HG03108 (cell line): ENCODE measurements around the gene ALDH1A3.

ENCODE experiments used
- ATAC-seq: cut with Tn5 transposase; IDR thresholded peaks from one replicate; pipeline ENCODE4 v1.9.1; 2021; ENCODE audit warnings: moderate library complexity; ENCODE audit not compliant: unreplicated experiment

ALDH1A3 gene

GRCh38 chr15:100858294-100858693, 21.3 kb upstream of the ALDH1A3 start:
- ATAC-seq: no peak

DNA sequence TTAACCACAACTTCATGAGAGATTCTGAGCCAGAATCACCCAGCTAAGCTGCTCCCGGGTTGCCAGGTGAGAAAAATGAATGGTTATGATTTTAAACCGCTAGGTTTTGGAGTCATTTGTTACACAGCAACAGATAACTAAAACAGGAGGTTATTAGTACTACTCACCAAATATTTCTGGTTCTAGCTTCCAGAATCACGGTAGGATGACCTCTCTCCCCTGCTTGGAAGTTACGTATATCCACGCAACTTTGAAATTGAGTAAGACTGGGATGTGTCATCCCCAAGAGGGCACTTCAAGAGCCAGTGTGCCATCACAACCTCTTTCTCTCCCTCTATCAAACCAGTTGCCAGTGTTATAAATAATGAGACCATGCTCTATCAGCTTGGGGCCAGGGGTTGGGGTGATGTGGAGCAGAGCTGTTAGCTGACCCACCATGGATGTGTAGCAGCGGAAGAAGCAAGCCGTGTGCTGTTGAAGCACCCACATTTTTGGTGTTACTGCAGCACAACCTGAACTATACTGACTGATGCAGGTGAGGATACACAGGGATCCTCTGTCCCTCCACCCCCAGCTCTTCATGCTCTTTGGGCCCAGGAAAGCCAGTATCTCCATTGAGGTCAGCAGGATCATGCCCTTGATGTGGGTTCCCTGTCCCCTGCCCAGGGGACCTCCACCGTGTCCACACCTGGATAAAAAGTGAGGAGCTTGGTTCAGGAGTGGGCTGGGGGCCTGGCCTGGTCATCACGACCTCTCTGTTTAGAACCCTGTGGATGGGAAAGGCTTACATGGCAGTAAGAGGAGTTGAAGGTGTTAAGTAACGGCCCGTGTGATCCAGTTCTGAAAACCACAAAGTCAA, 19.4 kb upstream of the ALDH1A3 start:
- no peak for ATAC-seq

DNA sequence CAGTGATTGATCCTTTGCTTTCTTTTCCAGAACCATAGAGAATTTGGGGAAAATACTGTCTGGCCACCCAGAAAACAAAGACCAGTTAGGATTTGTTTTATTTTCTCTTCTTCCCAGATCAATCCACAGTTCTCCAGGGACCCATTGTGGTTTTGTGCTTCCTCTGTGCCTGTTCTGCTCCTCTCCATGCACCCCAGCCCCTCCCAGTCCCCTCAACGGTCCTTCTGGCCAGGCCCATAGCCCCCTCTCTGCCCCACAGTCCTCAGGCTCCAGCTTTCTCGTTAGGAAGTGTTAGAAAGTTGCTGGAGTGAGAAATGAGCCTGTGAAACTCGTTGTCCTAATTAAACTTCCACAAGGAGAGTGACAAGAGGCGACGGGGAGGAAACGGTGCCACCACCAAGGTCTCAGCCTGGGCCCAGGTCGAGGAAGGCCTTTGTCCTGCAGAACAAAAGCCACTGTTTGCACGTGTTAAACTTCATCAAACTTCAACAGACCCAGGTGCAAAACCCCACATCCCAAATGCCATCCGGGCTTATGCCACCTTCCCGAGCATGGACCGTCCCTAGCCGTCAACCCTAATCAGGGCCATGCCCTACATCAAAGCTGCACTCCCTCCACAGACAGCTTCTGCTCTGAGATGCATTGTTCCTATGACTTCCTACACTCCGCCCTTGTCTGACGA, 18.7 kb upstream of the ALDH1A3 start:
- no peak for ATAC-seq

- ATAC-seq: no peak
These were observed 18.1 kb upstream of the ALDH1A3 start for GRCh38 chr15:100861511-100861991.

DNA sequence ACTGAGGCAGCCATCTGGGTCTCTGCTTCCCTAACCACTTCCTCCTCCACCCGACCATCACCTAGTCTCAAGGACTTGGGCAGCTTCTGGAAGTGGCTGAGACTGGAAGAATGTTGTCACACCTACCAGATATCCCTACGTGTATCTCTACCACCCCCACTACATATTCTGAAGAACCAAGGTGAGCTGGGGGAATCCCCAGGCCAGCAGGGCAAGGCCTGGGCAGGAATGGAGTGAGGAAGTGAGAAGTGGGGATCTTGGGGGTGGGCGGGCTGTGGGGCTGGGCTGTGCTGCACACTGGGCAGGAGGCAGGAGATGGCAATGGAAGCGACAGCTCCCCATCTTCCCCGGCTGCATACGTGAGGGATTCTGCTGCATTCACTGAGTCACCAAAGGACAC, 17.5 kb upstream of the ALDH1A3 start:
- ATAC-seq: no peak

GRCh38 chr15:100863075-100863795, 16.4 kb upstream of the ALDH1A3 start:
- ATAC-seq: no peak

- no peak for ATAC-seq
These were observed 15.8 kb upstream of the ALDH1A3 start for GRCh38 chr15:100863796-100864267.

DNA sequence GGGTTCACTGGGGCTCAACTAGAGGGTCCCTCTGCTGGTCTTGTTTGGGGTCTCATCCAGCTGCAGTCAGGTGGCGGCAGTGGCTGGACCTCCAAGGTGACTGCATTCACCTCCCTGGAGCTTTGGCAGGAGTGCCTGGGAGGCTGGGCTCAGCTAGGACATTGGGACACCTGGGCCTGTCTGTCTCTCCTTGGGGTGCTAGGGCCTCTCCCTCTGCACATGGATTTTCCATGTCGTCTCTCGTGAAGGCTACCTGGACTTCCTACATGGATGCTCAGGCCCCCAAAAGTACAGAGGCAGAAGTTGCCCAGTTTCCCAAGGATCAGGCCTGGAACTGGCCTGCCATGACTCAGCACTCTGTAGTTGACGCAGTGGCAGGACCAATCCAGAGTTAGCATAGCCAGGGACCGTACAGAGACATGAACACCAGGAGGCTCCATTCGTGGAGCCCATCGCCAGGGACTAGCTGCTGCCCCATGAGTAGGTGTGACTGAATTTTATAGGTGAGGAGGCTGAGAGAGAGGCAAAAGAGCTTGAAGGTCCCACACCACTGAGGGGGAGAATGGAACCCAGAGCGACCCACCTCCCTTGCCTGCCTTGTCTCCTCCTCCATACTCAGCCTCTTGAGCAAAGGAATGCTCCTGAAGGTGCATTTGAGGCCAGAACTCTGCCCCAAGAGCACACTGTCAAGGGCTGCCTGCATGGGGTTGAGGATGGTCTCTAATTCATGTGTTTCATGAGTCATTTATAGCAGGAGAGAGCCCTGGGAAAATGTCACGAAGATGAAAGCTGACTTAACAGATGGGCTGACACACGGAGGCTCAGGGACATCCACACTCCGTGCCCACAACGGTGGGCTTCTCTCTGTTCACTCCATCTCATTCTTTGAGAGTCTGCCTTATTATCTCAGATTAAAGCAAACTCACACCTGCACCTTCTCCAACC, 13.0 kb upstream of the ALDH1A3 start:
- no peak for ATAC-seq

- no peak for ATAC-seq
These were observed 12.2 kb upstream of the ALDH1A3 start for GRCh38 chr15:100867433-100867832.

GRCh38 chr15:100869151-100869999, 10.3 kb upstream of the ALDH1A3 start:
- ATAC-seq: no peak

- ATAC-seq: no peak
These were observed 6.5 kb upstream of the ALDH1A3 start for GRCh38 chr15:100873029-100873677.

GRCh38 chr15:100875495-100875894, 4.1 kb upstream of the ALDH1A3 start:
- ATAC-seq: no peak

- no peak for ATAC-seq
These were observed 3.7 kb upstream of the ALDH1A3 start for GRCh38 chr15:100875976-100876375.

- ATAC-seq: no peak
These were observed 2.1 kb upstream of the ALDH1A3 start for GRCh38 chr15:100877551-100877950.

DNA sequence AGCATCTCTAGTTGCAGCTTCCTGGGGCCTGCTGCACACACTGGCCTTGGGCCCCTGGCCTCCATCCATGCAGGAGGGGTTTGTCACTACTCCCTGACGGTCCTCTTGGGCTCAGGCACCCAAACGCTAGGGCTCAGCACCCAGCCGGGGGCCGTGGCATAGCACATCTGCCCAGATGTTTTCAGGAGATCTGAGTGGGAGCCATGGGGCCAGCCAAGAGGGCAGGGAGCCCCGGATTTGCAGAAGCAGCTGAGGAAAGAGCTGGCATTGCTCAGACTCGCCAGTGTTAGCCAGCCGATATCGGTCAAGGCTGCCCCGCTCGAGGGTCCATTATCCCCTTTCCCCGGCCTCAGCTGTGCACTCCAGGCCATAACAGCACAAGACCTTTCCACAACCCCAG, 1.5 kb upstream of the ALDH1A3 start:
- no peak for ATAC-seq

GRCh38 chr15:100878648-100879047, 983 bp upstream of the ALDH1A3 start:
- ATAC-seq: no peak

DNA sequence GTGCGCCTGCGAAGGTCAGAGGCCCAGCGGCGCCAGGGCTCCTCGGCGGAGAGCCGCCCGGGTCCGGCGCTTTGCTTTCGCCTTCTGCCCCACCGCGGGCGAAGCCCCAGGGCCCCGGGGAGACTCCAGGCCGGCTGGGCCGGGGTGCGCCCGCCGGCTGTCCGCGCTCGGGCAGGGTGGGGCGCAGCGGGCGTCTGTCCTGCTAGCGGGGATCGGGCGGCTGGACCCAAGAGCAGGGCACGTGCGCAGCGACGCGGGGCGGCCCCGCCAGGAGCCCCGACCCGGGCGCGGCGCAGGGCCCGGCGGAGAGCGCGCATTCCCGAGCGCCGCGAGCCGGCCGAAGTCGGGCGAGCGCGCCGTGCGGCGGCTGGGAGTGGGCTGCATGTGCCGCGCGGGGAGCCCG, 569 bp upstream of the ALDH1A3 start:
- no peak for ATAC-seq

DNA sequence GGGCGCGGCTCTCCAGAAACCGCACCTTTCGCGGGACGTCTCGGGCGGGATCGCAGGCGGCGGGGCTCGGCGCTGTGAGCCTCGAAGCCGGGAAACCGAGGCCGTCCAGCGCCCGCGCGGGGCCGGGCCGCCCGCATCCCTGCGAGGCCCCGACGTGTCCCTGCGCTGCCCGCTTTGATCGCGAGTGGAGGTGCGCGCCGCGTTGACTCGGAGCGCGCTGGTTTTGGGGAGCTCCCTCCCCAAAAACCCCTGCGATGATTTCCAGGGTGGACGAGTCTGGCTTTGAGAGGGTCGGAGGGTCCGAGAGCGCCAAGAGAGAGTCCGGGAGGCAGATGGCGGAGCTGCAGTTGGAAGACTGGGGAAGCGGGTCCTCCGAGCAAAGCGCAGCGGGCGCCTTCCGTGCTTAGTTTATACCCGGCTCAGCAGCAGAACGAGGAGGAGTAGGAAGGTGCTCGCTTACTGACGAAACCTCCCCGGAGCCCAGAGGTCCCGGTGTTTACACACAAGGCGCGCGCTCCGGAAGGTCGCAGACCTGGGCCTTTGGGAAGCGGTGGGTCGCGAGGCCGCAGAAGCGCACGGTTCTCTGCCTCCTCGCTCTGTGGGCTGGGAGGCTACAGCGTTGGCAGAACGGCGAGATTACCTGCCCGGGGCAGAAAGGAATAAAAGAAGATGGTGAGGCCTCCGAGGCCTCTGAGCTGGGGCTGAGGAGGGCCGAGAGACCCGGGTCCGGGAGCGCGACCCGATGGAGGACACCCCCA, 687 bp downstream of the ALDH1A3 start:
- no peak for ATAC-seq
